ENCODE data around the gene SEL1L3.
A peak's percentile ranks its signal among the peaks of the same experiment; 100 is the strongest.

Gene SEL1L3

GRCh38 chr4:25767877-25768725 is 94.7 kb downstream of the SEL1L3 start:
- peak; percentile 76 for TF ChIP-seq CTCF (IDR thresholded peaks at IDR 0.05)

- no peak for TF ChIP-seq CTCF (IDR thresholded peaks at IDR 0.05)
Observed at GRCh38 chr4:25760518-25761157, 102.2 kb downstream of the SEL1L3 start.

- no peak for TF ChIP-seq CTCF (IDR thresholded peaks at IDR 0.05)
Observed at GRCh38 chr4:25760048-25760447, 102.7 kb downstream of the SEL1L3 start.

- TF ChIP-seq CTCF (IDR thresholded peaks at IDR 0.05): no peak
Observed at GRCh38 chr4:25759101-25759500, 103.7 kb downstream of the SEL1L3 start.

- no peak for TF ChIP-seq CTCF (IDR thresholded peaks at IDR 0.05)
Observed at GRCh38 chr4:25757452-25757851, 105.3 kb downstream of the SEL1L3 start.

GRCh38 chr4:25756503-25756902 is 106.3 kb downstream of the SEL1L3 start:
- TF ChIP-seq CTCF (IDR thresholded peaks at IDR 0.05): no peak

GRCh38 chr4:25755911-25756310 is 106.9 kb downstream of the SEL1L3 start:
- no peak for TF ChIP-seq CTCF (IDR thresholded peaks at IDR 0.05)
